Esophagus muscularis mucosa (tissue), 4 donors: ENCODE results near the gene IFNE.

Experiments used
- EP300 ChIP-seq: sonication (generic); formaldehyde crosslinking; IDR thresholded peaks from one replicate; pipeline ENCODE4 v1.6.1; 2017; ENCODE audit warnings: antibody characterized with exemption
- POLR2A ChIP-seq: fragments of 450-650 bp; IDR thresholded peaks from one replicate; pipeline ENCODE4 v1.6.1; 2017; ENCODE audit warnings: antibody characterized with exemption, moderate library complexity, mild to moderate bottlenecking, low read depth
- POLR2AphosphoS5 ChIP-seq, 2 donors: sonication (generic); formaldehyde crosslinking; IDR thresholded peaks; one replicate each; pipeline ENCODE4 v1.6.1; 2017; ENCODE audit warnings: antibody characterized with exemption in 2 of 2
- TF ChIP-seq, protein P1 (sequence below), 3 experiments: fragments of 200-600 bp in 2 of 3; fragments of 450-650 bp in 1 of 3; sonication (generic) in 2 of 3; IDR thresholded peaks; one replicate each; pipeline ENCODE4 v1.5.1; 2017 to 2019; ENCODE audit warnings: antibody characterized with exemption in 3 of 3, mild to moderate bottlenecking in 2 of 3, moderate library complexity in 1 of 3

GRCh38 chr9:21465859-21466518 lies 16.1 kb downstream of the IFNE start:
- TF ChIP-seq, protein P1, sequence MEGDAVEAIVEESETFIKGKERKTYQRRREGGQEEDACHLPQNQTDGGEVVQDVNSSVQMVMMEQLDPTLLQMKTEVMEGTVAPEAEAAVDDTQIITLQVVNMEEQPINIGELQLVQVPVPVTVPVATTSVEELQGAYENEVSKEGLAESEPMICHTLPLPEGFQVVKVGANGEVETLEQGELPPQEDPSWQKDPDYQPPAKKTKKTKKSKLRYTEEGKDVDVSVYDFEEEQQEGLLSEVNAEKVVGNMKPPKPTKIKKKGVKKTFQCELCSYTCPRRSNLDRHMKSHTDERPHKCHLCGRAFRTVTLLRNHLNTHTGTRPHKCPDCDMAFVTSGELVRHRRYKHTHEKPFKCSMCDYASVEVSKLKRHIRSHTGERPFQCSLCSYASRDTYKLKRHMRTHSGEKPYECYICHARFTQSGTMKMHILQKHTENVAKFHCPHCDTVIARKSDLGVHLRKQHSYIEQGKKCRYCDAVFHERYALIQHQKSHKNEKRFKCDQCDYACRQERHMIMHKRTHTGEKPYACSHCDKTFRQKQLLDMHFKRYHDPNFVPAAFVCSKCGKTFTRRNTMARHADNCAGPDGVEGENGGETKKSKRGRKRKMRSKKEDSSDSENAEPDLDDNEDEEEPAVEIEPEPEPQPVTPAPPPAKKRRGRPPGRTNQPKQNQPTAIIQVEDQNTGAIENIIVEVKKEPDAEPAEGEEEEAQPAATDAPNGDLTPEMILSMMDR (IDR thresholded peaks at IDR 0.05), result peak; percentile 18 to 54 (median 38)
- TF ChIP-seq POLR2A, result no peak
- no peak for TF ChIP-seq POLR2AphosphoS5 (IDR thresholded peaks at IDR 0.05)
- no peak for TF ChIP-seq EP300
